WTC11 (cell line): ENCODE measurements around the gene CRADD.

Source experiments
- AFF4 ChIP-seq: sonication (generic); formaldehyde crosslinking; IDR thresholded peaks from 2 replicates; pipeline ENCODE4 v1.8.1; 2023; ENCODE audit warnings: mild to moderate bottlenecking, missing genetic modification reagents, borderline replicate concordance
- ATF1 ChIP-seq: sonication (generic); formaldehyde crosslinking; IDR thresholded peaks from 2 replicates; pipeline ENCODE4 v1.8.1; 2023; ENCODE audit warnings: mild to moderate bottlenecking, moderate library complexity, missing genetic modification reagents
- CREB1 ChIP-seq: sonication (generic); formaldehyde crosslinking; IDR thresholded peaks from 2 replicates; pipeline ENCODE4 v1.8.0; 2023; ENCODE audit warnings: mild to moderate bottlenecking, missing genetic modification reagents
- CTCF ChIP-seq: fragments of 200-600 bp; IDR thresholded peaks from 2 replicates; pipeline ENCODE4 v1.8.0; 2022; ENCODE audit warnings: antibody characterized with exemption
- E2F5 ChIP-seq: sonication (generic); formaldehyde crosslinking; IDR thresholded peaks from 2 replicates; pipeline ENCODE4 v1.8.1; 2022; ENCODE audit warnings: mild to moderate bottlenecking, moderate library complexity, missing genetic modification reagents
- EMX1 ChIP-seq: fragments of 250-450 bp; sonication (Bioruptor Pico); IDR thresholded peaks from 2 replicates; pipeline ENCODE4 v1.8.0; 2021; ENCODE audit warnings: mild to moderate bottlenecking
- JUN ChIP-seq: sonication (generic); formaldehyde crosslinking; IDR thresholded peaks from 2 replicates; pipeline ENCODE4 v1.8.0; 2023; ENCODE audit warnings: mild to moderate bottlenecking, missing genetic modification reagents
- KAT7 ChIP-seq: sonication (generic); formaldehyde crosslinking; IDR thresholded peaks from 2 replicates; pipeline ENCODE4 v1.8.1; 2023; ENCODE audit warnings: missing genetic modification reagents, mild to moderate bottlenecking, borderline replicate concordance
- ZNF121 ChIP-seq: sonication (generic); formaldehyde crosslinking; IDR thresholded peaks from 2 replicates; pipeline ENCODE4 v1.8.0; 2023; ENCODE audit warnings: missing genetic modification reagents
- ZNF138 ChIP-seq: sonication (generic); formaldehyde crosslinking; conservative IDR thresholded peaks from 2 replicates; pipeline ENCODE4 v1.8.1; 2022; ENCODE audit warnings: mild to moderate bottlenecking, moderate library complexity, missing genetic modification reagents
- TF ChIP-seq, protein P1 (sequence below): fragments of 250-450 bp; sonication (Bioruptor Pico); IDR thresholded peaks from 2 replicates; pipeline ENCODE4 v1.9.0; 2021; ENCODE audit warnings: mild to moderate bottlenecking, borderline replicate concordance
- TF ChIP-seq, protein P2 (sequence below): sonication (generic); formaldehyde crosslinking; IDR thresholded peaks from 2 replicates; pipeline ENCODE4 v1.8.0; 2023; ENCODE audit warnings: missing genetic modification reagents
- TF ChIP-seq, protein P3 (sequence below): sonication (generic); formaldehyde crosslinking; IDR thresholded peaks from 2 replicates; pipeline ENCODE4 v1.8.0; 2022; ENCODE audit warnings: mild to moderate bottlenecking, missing genetic modification reagents

- TF ChIP-seq AFF4 (no peak), KAT7 (CRISPR knock-in tag) (no peak), EMX1 (CRISPR knock-in tag) (no peak), E2F5 (CRISPR knock-in tag) (no peak), ATF1 (CRISPR knock-in tag) (no peak), CTCF (no peak), ZNF138 (CRISPR knock-in tag) (no peak), JUN (CRISPR knock-in tag) (no peak), ZNF121 (CRISPR knock-in tag) (no peak), CREB1 (CRISPR knock-in tag) (no peak)
- TF ChIP-seq, protein P1, sequence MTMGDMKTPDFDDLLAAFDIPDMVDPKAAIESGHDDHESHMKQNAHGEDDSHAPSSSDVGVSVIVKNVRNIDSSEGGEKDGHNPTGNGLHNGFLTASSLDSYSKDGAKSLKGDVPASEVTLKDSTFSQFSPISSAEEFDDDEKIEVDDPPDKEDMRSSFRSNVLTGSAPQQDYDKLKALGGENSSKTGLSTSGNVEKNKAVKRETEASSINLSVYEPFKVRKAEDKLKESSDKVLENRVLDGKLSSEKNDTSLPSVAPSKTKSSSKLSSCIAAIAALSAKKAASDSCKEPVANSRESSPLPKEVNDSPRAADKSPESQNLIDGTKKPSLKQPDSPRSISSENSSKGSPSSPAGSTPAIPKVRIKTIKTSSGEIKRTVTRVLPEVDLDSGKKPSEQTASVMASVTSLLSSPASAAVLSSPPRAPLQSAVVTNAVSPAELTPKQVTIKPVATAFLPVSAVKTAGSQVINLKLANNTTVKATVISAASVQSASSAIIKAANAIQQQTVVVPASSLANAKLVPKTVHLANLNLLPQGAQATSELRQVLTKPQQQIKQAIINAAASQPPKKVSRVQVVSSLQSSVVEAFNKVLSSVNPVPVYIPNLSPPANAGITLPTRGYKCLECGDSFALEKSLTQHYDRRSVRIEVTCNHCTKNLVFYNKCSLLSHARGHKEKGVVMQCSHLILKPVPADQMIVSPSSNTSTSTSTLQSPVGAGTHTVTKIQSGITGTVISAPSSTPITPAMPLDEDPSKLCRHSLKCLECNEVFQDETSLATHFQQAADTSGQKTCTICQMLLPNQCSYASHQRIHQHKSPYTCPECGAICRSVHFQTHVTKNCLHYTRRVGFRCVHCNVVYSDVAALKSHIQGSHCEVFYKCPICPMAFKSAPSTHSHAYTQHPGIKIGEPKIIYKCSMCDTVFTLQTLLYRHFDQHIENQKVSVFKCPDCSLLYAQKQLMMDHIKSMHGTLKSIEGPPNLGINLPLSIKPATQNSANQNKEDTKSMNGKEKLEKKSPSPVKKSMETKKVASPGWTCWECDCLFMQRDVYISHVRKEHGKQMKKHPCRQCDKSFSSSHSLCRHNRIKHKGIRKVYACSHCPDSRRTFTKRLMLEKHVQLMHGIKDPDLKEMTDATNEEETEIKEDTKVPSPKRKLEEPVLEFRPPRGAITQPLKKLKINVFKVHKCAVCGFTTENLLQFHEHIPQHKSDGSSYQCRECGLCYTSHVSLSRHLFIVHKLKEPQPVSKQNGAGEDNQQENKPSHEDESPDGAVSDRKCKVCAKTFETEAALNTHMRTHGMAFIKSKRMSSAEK (CRISPR knock-in tag), result no peak
- TF ChIP-seq, protein P2, sequence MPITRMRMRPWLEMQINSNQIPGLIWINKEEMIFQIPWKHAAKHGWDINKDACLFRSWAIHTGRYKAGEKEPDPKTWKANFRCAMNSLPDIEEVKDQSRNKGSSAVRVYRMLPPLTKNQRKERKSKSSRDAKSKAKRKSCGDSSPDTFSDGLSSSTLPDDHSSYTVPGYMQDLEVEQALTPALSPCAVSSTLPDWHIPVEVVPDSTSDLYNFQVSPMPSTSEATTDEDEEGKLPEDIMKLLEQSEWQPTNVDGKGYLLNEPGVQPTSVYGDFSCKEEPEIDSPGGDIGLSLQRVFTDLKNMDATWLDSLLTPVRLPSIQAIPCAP (CRISPR knock-in tag), result no peak
- TF ChIP-seq, protein P3, sequence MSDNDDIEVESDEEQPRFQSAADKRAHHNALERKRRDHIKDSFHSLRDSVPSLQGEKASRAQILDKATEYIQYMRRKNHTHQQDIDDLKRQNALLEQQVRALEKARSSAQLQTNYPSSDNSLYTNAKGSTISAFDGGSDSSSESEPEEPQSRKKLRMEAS (CRISPR knock-in tag), result no peak
Measured at GRCh38 chr12:93912086-93912733, 235.0 kb downstream of the CRADD start.
